Measurements from ENCODE around the gene ABCC5. TPM values are rescaled to one million over a fixed set of nuclear protein-coding genes. Genes with fewer than 3 reads are reported as not detected.

The ABCC5 gene
- total and polyA plus RNA-seq, 2 of the 8 experiments (the other 6 are each of a cell fraction or from before 2014, with no cell fraction given): 25.3 to 40.8 TPM

- H3K9ac ChIP-seq (replicated peaks in 1 of 4; ENCODE audit: extremely low read depth in 1 of 4, low read depth in 3 of 4, low read length in 3 of 4): no peak overlapping the region
- no peak overlapping the region for H2BK20ac ChIP-seq (ENCODE audit: low read length)
- H3K14ac ChIP-seq (ENCODE audit: insufficient read length): no peak overlapping the region
- no peak overlapping the region for H4K91ac ChIP-seq (replicated peaks; ENCODE audit: insufficient read length, low read length)
- H3K56ac ChIP-seq (replicated peaks; ENCODE audit: insufficient read length, low read depth, low read length): no peak overlapping the region
- 92% methylated on average over 14 of the region's 15 CpGs; no CpG with 5 or more reads in 1 of the 2 experiments for WGBS, 2 experiments (ENCODE audit: extremely low coverage in 1 of 2, insufficient coverage in 1 of 2, insufficient read length in 1 of 2, insufficient replicate concordance in 2 of 2, low coverage in 1 of 2, low lambda C conversion rate in 2 of 2, missing lambda C conversion rate in 1 of 2)
- FAIRE-seq (no peak), DNase-seq (ENCODE audit: low read depth in 1 of 2, low spot score in 2 of 2) (no peak)
- POLR2A ChIA-PET (ENCODE audit: partially characterized antibody): interaction anchor here (1.2 kb wide), 1 partner anchor 9 kb away, joined by 3 read pairs; no protein-coding TSS in a partner anchor
- no peak overlapping the region for H2BK120ac ChIP-seq (replicated peaks; ENCODE audit: low read depth, low read length)
- no peak overlapping the region for H3K27ac ChIP-seq (ENCODE audit: low read depth, low read length)
- H4K20me1 ChIP-seq (replicated peaks in 1 of 2; ENCODE audit: control insufficient read depth in 1 of 2, insufficient read depth in 2 of 2, low read length in 2 of 2): no peaks in the 10 kb centered on the region
- H2BK12ac ChIP-seq (ENCODE audit: low read depth, low read length): no peak overlapping the region
- H2BK5ac ChIP-seq (ENCODE audit: low read depth, low read length): no peak overlapping the region
- H2AFZ ChIP-seq (ENCODE audit: low read length): no peak overlapping the region
- H3K36me3 ChIP-seq (ENCODE audit: control insufficient read depth in 2 of 4, insufficient read depth in 4 of 4, low read length in 3 of 4): peaks cover 0 to 23% (median 15%) of the 10 kb centered on the region in 4 experiments; a peak in 7 of 8 replicates
- CTCF ChIA-PET (ENCODE audit: partially characterized antibody): interaction anchor here (4.3 kb wide), 1 partner anchor 12 kb away, joined by 21 read pairs; no protein-coding TSS in a partner anchor
- H3K23ac ChIP-seq (ENCODE audit: insufficient read length): no peak overlapping the region
- no peak overlapping the region for H4K8ac ChIP-seq (ENCODE audit: extremely low read depth, insufficient read depth, low read length)
- H3K4me3 ChIP-seq (ENCODE audit: extremely low read depth in 1 of 4, insufficient read depth in 2 of 4, low read depth in 3 of 4, low read length in 4 of 4): no peak overlapping the region
- no peak overlapping the region for H3K4me2 ChIP-seq (ENCODE audit: insufficient read depth in 1 of 2, low read depth in 2 of 2, low read length in 2 of 2)
- H3K79me1 ChIP-seq (ENCODE audit: low read depth, low read length): no peaks in the 10 kb centered on the region
- no peak overlapping the region for H3K4ac ChIP-seq (replicated peaks; ENCODE audit: insufficient read length, low read depth, low read length)
- H3K79me2 ChIP-seq (ENCODE audit: control insufficient read depth in 1 of 2, insufficient read depth in 2 of 2, low read length in 2 of 2): no peaks in the 10 kb centered on the region
- no peaks in the 10 kb centered on the region for H3K23me2 ChIP-seq (ENCODE audit: low read depth, low read length)
- H3K18ac ChIP-seq (ENCODE audit: extremely low read depth, low read length): no peak overlapping the region
- no peaks in the 10 kb centered on the region for H3K9me3 ChIP-seq (ENCODE audit: insufficient read depth in 2 of 2, low read depth in 1 of 2, low read length in 1 of 2)
- H3K4me1 ChIP-seq (replicated peaks in 1 of 4; ENCODE audit: control insufficient read depth in 3 of 4, insufficient read depth in 4 of 4, low read length in 3 of 4): no peaks in the 10 kb centered on the region
- H2BK15ac ChIP-seq (ENCODE audit: low read length): no peak overlapping the region
- no peak overlapping the region for H2AK5ac ChIP-seq (ENCODE audit: low read depth, low read length)
- no peaks in the 10 kb centered on the region for H3K27me3 ChIP-seq (replicated peaks in 1 of 4; ENCODE audit: control insufficient read depth in 3 of 4, extremely low read depth in 1 of 4, insufficient read depth in 3 of 4, low read length in 3 of 4)
- no peak overlapping the region for H4K5ac ChIP-seq (ENCODE audit: insufficient read length, low read depth, low read length)
- TF ChIP-seq POLR2A (IDR thresholded peaks at IDR 0.05; ENCODE audit: control extremely low read depth in 1 of 2, low read depth in 2 of 2, low read length in 2 of 2) (no peak), CTCF (IDR thresholded peaks at IDR 0.05; ENCODE audit: control extremely low read depth in 1 of 3, insufficient read depth in 1 of 3, low read depth in 1 of 3, low read length in 3 of 3) (no peak), CBX5 (IDR thresholded peaks at IDR 0.05; ENCODE audit: low read depth, low read length) (no peak), ZNF274 (IDR thresholded peaks at IDR 0.05; ENCODE audit: borderline replicate concordance, extremely low read depth, low read length) (no peak), EGR1 (IDR thresholded peaks at IDR 0.05; ENCODE audit: borderline replicate concordance, low read depth, low read length) (no peak), CHD2 (IDR thresholded peaks at IDR 0.05; ENCODE audit: low read length) (no peak), NRF1 (IDR thresholded peaks at IDR 0.05; ENCODE audit: low read depth, low read length) (no peak), SP4 (IDR thresholded peaks at IDR 0.05; ENCODE audit: low read length) (no peak)
Measured at GRCh38 chr3:183921096-183921495, 96.6 kb downstream of the ABCC5 start.

Measured in H1 (cell line).